Lower leg skin (tissue), 3 donors: ENCODE data around the gene PSMB5.

Source experiments
- POLR2A ChIP-seq, 2 donors: fragments of 450-650 bp; IDR thresholded peaks; one replicate each; pipeline ENCODE4 v1.6.1; 2016 to 2017; ENCODE audit warnings: antibody characterized with exemption in 2 of 2, mild to moderate bottlenecking in 1 of 2, moderate library complexity in 1 of 2
- TF ChIP-seq, protein P1 (sequence below), 3 donors: fragments of 450-650 bp; IDR thresholded peaks; one replicate each; pipeline ENCODE4 v1.5.1; 2016; ENCODE audit warnings: antibody characterized with exemption in 3 of 3, mild to moderate bottlenecking in 3 of 3, moderate library complexity in 2 of 3

DNA sequence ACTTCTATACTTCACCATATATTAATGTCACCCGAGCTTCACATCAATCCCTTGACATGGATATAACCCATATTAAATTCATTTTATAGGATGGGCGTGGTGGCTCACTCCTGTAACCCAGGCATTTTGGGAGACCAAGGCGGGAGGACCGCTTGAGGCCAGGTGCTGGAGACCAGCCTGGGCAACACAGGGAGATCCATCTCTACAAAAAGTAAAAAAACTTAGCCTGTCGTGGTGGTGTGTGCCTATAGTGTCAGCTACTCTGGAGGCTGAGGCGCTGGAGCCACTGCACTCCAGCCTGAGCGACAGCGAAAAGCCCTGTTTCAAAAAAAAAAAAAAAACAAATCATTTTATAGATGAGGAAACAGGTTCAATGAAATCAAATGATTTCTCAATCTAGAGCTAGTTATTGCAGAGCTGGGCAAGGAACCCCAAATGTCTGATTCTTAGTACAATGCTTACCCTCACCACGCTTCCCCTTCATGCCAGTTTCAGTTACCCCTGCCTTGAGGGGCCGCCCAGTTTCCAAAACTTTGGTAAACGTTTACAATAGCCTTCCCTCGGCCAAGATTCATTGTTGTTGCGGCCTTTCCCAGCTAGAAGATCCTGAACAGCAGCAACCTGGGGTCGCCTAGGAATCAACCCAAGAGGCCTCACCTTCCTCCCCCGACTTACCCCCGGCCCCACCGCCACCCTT lies 751 bp downstream of the PSMB5 start:
- no peak for TF ChIP-seq POLR2A (IDR thresholded peaks at IDR 0.05)
- TF ChIP-seq, protein P1, sequence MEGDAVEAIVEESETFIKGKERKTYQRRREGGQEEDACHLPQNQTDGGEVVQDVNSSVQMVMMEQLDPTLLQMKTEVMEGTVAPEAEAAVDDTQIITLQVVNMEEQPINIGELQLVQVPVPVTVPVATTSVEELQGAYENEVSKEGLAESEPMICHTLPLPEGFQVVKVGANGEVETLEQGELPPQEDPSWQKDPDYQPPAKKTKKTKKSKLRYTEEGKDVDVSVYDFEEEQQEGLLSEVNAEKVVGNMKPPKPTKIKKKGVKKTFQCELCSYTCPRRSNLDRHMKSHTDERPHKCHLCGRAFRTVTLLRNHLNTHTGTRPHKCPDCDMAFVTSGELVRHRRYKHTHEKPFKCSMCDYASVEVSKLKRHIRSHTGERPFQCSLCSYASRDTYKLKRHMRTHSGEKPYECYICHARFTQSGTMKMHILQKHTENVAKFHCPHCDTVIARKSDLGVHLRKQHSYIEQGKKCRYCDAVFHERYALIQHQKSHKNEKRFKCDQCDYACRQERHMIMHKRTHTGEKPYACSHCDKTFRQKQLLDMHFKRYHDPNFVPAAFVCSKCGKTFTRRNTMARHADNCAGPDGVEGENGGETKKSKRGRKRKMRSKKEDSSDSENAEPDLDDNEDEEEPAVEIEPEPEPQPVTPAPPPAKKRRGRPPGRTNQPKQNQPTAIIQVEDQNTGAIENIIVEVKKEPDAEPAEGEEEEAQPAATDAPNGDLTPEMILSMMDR (IDR thresholded peaks at IDR 0.05), result no peak
